Panc1 (cell line): ENCODE data around the gene ATG4D.

Source experiments
- CTCF ChIP-seq: fragments of 450-650 bp; IDR thresholded peaks from 2 replicates; pipeline ENCODE4 v1.5.1; 2017; ENCODE audit warnings: mild to moderate bottlenecking
- POLR2AphosphoS5 ChIP-seq: IDR thresholded peaks from 2 replicates; pipeline ENCODE4 v1.6.1; 2012; ENCODE audit warnings: mild to moderate bottlenecking, low read depth, low read length, moderate library complexity
- REST ChIP-seq, 2 experiments: IDR thresholded peaks; 2 replicates each; pipeline ENCODE4 v1.6.1; 2011 to 2012; ENCODE audit warnings: low read depth in 2 of 2, control low read depth in 1 of 2, low read length in 1 of 2, mild to moderate bottlenecking in 1 of 2, moderate library complexity in 1 of 2; ENCODE audit not compliant: insufficient read depth in 1 of 2
- SIN3A ChIP-seq: IDR thresholded peaks from 2 replicates; pipeline ENCODE4 v1.6.1; 2012; ENCODE audit warnings: low read depth, mild to moderate bottlenecking, low read length, moderate library complexity, borderline replicate concordance; ENCODE audit not compliant: insufficient read depth
- TCF7L2 ChIP-seq: IDR thresholded peaks from 2 replicates; pipeline ENCODE4 v1.6.1; 2011; ENCODE audit warnings: mild to moderate bottlenecking, low read depth, low read length, inconsistent platforms

GRCh38 chr19:10560154-10560553 lies 16.4 kb downstream of the ATG4D start:
- no peak for TF ChIP-seq CTCF
- TF ChIP-seq REST (IDR thresholded peaks at IDR 0.05; ENCODE audit: insufficient read depth in 1 of 2, low read depth in 2 of 2, low read length in 1 of 2): no peak
- TF ChIP-seq TCF7L2: no peak
- no peak for TF ChIP-seq POLR2AphosphoS5
- TF ChIP-seq SIN3A: no peak
